Progenitor cell of endocrine pancreas (in vitro differentiated cells): ENCODE data around the gene OR2K2. TPM values are rescaled to one million over a fixed set of nuclear protein-coding genes. Genes with fewer than 3 reads are reported as not detected.
"Not testable (repeated sequence)": the region's sequence is repeated elsewhere in the genome, so short reads cannot be mapped to it uniquely, and the experiment has no call there.

ENCODE experiments used
- DNase-seq: peaks from one replicate; pipeline ENCODE4 v3.0.0; 2021; ENCODE audit warnings: low spot score; ENCODE audit not compliant: unreplicated experiment
- H3K27ac Mint-ChIP-seq: 2 replicates; pipeline ENCODE4 v1.8.0; 2021; ENCODE audit warnings: mild to moderate bottlenecking, moderate library complexity, mixed read lengths
- H3K27me3 Mint-ChIP-seq: 2 replicates; pipeline ENCODE4 v1.8.0; 2021; ENCODE audit warnings: mixed read lengths
- H3K36me3 Mint-ChIP-seq: 2 replicates; pipeline ENCODE4 v1.8.0; 2022; ENCODE audit warnings: mixed read lengths; ENCODE audit not compliant: insufficient read depth
- H3K4me1 Mint-ChIP-seq: 2 replicates; pipeline ENCODE4 v1.8.0; 2021; ENCODE audit warnings: low read depth, mixed read lengths
- H3K4me3 Mint-ChIP-seq: 2 replicates; pipeline ENCODE4 v1.8.0; 2021; ENCODE audit warnings: low read depth, mild to moderate bottlenecking, moderate library complexity, mixed read lengths
- H3K9me3 Mint-ChIP-seq: 2 replicates; pipeline ENCODE4 v1.8.0; 2021; ENCODE audit warnings: low read depth, mixed read lengths
- total RNA-seq: library from RNA; stranded (reverse); gene quantifications from 2 replicates; pipeline ENCODE4 v1.2.1, GENCODE V29; 2021
- TF ChIP-seq, protein P1 (sequence below): fragments of 200-600 bp; sonication (generic); IDR thresholded peaks from one replicate; pipeline ENCODE4 v1.5.0; 2021; ENCODE audit warnings: antibody characterized with exemption, mild to moderate bottlenecking; ENCODE audit not compliant: unreplicated experiment

OR2K2 gene
- total RNA-seq, 1 donor from 2014 or later: not detected

DNA sequence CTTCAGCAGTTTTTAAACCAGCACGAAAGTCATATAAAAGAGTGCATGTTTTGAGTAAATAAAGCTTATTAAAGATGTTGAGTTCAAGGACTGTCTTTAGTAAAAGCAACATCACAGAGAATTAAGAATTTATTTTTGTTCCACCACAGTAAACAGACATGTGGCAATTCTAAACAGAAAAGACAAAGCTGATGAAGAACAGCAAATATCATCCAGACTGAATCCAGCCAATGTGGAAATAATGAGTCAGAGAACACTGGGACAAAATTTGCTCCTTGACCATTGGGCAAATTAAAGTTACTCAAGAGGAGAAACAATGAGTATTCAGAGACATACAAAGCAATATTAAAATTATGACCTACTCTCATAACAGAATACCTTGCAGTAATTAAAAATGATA is 28.8 kb downstream of the OR2K2 start:
- H3K4me3 Mint-ChIP-seq: no peak overlapping the region
- TF ChIP-seq, protein P1, sequence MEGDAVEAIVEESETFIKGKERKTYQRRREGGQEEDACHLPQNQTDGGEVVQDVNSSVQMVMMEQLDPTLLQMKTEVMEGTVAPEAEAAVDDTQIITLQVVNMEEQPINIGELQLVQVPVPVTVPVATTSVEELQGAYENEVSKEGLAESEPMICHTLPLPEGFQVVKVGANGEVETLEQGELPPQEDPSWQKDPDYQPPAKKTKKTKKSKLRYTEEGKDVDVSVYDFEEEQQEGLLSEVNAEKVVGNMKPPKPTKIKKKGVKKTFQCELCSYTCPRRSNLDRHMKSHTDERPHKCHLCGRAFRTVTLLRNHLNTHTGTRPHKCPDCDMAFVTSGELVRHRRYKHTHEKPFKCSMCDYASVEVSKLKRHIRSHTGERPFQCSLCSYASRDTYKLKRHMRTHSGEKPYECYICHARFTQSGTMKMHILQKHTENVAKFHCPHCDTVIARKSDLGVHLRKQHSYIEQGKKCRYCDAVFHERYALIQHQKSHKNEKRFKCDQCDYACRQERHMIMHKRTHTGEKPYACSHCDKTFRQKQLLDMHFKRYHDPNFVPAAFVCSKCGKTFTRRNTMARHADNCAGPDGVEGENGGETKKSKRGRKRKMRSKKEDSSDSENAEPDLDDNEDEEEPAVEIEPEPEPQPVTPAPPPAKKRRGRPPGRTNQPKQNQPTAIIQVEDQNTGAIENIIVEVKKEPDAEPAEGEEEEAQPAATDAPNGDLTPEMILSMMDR: no peak
- H3K4me1 Mint-ChIP-seq: peaks cover 2% of the 10 kb centered on the region
- H3K9me3 Mint-ChIP-seq: no peaks in the 10 kb centered on the region
- DNase-seq: no peak
- H3K27me3 Mint-ChIP-seq: no peaks in the 10 kb centered on the region
- H3K36me3 Mint-ChIP-seq: no peaks in the 10 kb centered on the region
- no peak overlapping the region for H3K27ac Mint-ChIP-seq

DNA sequence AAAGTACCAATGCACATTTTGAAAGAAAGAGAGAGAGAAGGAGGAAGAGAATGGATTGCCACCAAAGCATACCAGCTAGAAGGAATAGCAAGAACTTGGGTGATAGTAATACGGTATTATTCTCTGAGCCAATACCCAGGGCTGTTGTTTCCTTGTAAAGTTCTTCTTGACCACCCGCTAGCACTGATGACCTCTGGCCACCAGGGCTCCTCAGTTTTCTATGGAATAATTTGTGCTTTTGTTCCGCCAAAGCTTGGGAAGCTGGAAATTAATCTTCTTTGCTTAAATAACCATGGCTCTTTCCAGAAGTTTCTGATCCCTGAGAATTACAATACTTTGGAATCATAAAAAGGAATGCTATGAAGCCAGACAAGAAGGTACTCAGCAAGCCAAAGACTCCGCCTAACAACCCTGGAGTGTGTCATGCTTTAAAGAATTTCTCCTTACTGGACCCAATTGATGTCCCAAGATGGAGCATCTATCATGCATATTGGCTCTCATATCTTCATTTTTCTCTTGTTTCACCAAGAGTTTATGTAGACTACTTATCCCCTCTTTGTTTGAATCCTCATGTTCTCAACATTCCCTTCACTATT is 29.8 kb downstream of the OR2K2 start:
- TF ChIP-seq, protein P1: no peak
- Mint-ChIP-seq H3K36me3 (no peaks in the 10 kb centered on the region), H3K4me1 (peaks cover 4% of the 10 kb centered on the region), H3K27me3 (no peaks in the 10 kb centered on the region), H3K4me3 (no peak overlapping the region), H3K9me3 (no peaks in the 10 kb centered on the region), H3K27ac (no peak overlapping the region)
- DNase-seq: no peak

DNA sequence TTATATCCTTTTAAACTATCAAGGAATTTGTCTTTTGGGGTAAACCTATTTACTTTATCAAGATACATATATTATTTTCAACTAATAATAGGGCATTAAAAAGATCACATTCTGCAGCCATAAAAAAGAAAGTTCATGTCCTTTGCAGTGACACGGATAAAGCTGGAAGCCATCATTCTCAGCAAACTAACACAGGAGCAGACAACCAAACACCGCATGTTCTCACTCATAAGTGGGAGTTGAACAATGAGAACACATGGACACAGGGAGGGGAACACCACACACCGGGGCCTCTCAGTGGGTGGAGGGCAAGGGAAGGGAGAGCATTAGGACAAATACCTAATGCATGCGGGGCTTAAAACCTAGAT is 30.4 kb downstream of the OR2K2 start:
- not testable (repeated sequence) for H3K36me3 Mint-ChIP-seq, H3K9me3 Mint-ChIP-seq, H3K27ac Mint-ChIP-seq, H3K27me3 Mint-ChIP-seq, DNase-seq, H3K4me1 Mint-ChIP-seq
- H3K4me3 Mint-ChIP-seq: peak overlapping the region; percentile 19

DNA sequence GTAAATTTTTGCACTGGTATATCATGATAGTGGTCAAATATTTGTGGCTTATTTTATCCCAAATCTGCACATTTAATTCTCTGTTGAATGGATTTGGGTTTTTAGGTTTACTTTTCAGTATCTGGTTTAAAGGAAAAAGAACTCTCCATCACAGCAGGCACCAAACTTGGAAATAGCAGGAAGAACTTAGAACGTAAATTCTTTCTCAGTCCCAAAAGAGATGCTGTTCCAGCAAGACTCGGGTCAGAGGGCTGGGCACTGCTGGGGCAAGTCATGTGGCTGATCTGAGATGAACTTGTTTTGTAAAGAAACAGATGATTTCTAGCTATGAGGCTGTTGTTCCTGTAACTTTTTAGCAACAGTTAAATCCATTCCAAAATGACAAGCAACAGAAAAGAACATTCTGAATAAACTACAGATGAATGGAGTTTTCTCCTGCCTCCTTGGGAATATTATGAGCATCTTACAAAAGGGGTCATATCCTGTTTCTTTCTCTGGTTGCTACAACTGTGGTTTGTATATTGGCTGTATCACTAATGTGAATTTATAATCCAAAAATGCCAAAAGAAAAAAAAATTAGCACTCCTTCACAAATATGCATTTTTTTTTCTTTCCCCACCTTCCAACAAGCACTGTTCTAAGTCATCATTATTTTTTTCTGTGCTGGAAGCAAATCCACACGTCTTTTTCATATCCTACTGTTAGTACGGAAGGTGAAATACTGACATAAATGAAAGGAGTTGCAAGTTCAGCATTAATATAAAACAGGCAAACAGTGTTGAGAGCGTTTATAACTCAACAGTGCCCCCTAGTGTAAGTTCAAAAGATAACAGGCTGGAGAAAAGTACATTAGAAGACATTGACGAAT is 31.1 kb downstream of the OR2K2 start:
- Mint-ChIP-seq H3K4me1 (peaks cover 7% of the 10 kb centered on the region), H3K27ac (no peak overlapping the region), H3K36me3 (no peaks in the 10 kb centered on the region), H3K4me3 (peak overlapping the region; percentile 19), H3K27me3 (no peaks in the 10 kb centered on the region), H3K9me3 (no peaks in the 10 kb centered on the region)
- DNase-seq: no peak
- TF ChIP-seq, protein P1: peak; percentile 90

DNA sequence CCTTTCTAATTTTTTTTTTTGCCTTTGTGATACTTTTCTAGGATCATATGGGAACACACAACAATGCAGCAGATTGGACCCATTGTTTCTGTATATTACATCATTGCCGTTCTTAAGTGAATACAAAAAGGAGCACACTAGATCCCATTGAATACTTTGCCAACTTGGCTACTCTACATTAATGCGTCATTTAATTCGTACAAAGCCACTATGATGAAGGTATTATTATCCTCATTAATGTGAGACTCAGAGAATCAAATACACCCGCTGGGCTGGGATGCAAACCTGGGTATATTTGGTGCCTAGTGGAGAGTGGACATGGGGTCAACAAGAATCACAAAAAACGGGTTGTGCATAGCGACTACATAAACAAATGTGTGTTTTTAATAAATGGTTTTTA is 31.9 kb downstream of the OR2K2 start:
- H3K4me3 Mint-ChIP-seq: no peak overlapping the region
- H3K36me3 Mint-ChIP-seq: no peaks in the 10 kb centered on the region
- TF ChIP-seq, protein P1: no peak
- no peak for DNase-seq
- no peaks in the 10 kb centered on the region for H3K27me3 Mint-ChIP-seq
- no peaks in the 10 kb centered on the region for H3K9me3 Mint-ChIP-seq
- no peak overlapping the region for H3K27ac Mint-ChIP-seq
- H3K4me1 Mint-ChIP-seq: peaks cover 7% of the 10 kb centered on the region
